Endothelial cell of umbilical vein (primary cell): ENCODE data around the gene STRN3. TPM values are rescaled to one million over a fixed set of nuclear protein-coding genes. Genes with fewer than 3 reads are reported as not detected.
"Not testable (repeated sequence)": the region's sequence is repeated elsewhere in the genome, so short reads cannot be mapped to it uniquely, and the experiment has no call there.

Source experiments
- BruUV-seq: library from RNA; stranded (reverse); fragments of 400-500 nt; replicated peaks from 2 replicates; lab custom pipeline; 2021; lab: Mats Ljungman, UMichigan
- CTCF ChIA-PET: fragments of 300-600, 350-600 bp; sonication (Branson Sonifier 250); formaldehyde crosslinking; loops from one replicate; lab custom pipeline; 2021; ENCODE audit warnings: antibody characterized with exemption, inconsistent platforms; lab: Charles Lee
- POLR2A ChIA-PET: fragments of 300-600, 350-600 bp; sonication (Branson Sonifier 250); formaldehyde crosslinking; loops from one replicate; lab custom pipeline; 2021; ENCODE audit warnings: antibody characterized with exemption, inconsistent platforms; lab: Charles Lee
- DNase-seq: peaks from one replicate; pipeline ENCODE4 v3.0.0-alpha.2; 2011; ENCODE audit warnings: low read depth, low spot score
- FAIRE-seq: peaks from 2 replicates; lab custom pipeline; 2011; peaks lifted over from hg19 to GRCh38; lab: Jason Lieb, UNC
- H2AFZ ChIP-seq: 2 replicates; pipeline ENCODE4 v1.6.0; 2012; ENCODE audit warnings: low read depth, low read length, control low read depth, inconsistent platforms
- H3K27ac ChIP-seq: 2 replicates; pipeline ENCODE4 v1.5.1; 2011; ENCODE audit warnings: low read depth, mild to moderate bottlenecking, control low read depth, low read length, moderate library complexity; ENCODE audit not compliant: insufficient read depth
- H3K27me3 ChIP-seq, 2 experiments: 2 replicates each; pipeline versions ENCODE4 v1.6.0 to v1.6.1; 2011; ENCODE audit warnings: low read length in 2 of 2, mixed read lengths in 1 of 2; ENCODE audit not compliant: control insufficient read depth in 2 of 2, insufficient read depth in 2 of 2
- H3K36me3 ChIP-seq, 2 experiments: 2 replicates in 1 of 2; 3 replicates in 1 of 2; pipeline ENCODE4 v1.5.1; 2011; ENCODE audit warnings: low read length in 2 of 2, mild to moderate bottlenecking in 1 of 2, moderate library complexity in 1 of 2; ENCODE audit not compliant: control insufficient read depth in 2 of 2, insufficient read depth in 2 of 2; ENCODE audit errors: extremely low read depth in 1 of 2
- H3K4me1 ChIP-seq: 3 replicates; pipeline ENCODE4 v1.5.1; 2011; ENCODE audit warnings: mild to moderate bottlenecking, low read length; ENCODE audit not compliant: control insufficient read depth, insufficient read depth; ENCODE audit errors: extremely low read depth
- H3K4me2 ChIP-seq: 2 replicates; pipeline ENCODE4 v1.6.1; 2011; ENCODE audit warnings: low read length, control low read depth, mixed read lengths; ENCODE audit not compliant: insufficient read depth
- H3K4me3 ChIP-seq, 3 experiments: fragments of 200-600 bp in 1 of 3; sonication (generic), shearing (Covaris generic) in 1 of 3; replicated peaks in 1 of 3; 2 replicates each; pipeline ENCODE4 v1.5.1; 2011 to 2016; ENCODE audit warnings: control low read depth in 3 of 3, low read length in 3 of 3, mild to moderate bottlenecking in 2 of 3, inconsistent platforms in 1 of 3, low read depth in 1 of 3, moderate library complexity in 1 of 3; ENCODE audit not compliant: insufficient read depth in 1 of 3
- H3K79me2 ChIP-seq: 2 replicates; pipeline ENCODE4 v1.6.0; 2012; ENCODE audit warnings: low read length, inconsistent platforms; ENCODE audit not compliant: control insufficient read depth, insufficient read depth
- H3K9ac ChIP-seq: replicated peaks from 2 replicates; pipeline ENCODE3; 2011; ENCODE audit warnings: low read length, control low read depth; ENCODE audit not compliant: insufficient read depth; ENCODE audit errors: extremely low read depth
- H3K9me1 ChIP-seq: replicated peaks from 3 replicates; pipeline ENCODE4 v1.6.0; 2011; ENCODE audit warnings: mild to moderate bottlenecking, low read length; ENCODE audit not compliant: control insufficient read depth, insufficient read depth; ENCODE audit errors: extremely low read depth
- H3K9me3 ChIP-seq: replicated peaks from 2 replicates; pipeline ENCODE4 v1.5.1; 2012; ENCODE audit warnings: low read length, inconsistent platforms; ENCODE audit not compliant: control insufficient read depth, insufficient read depth
- H4K20me1 ChIP-seq: replicated peaks from 2 replicates; pipeline ENCODE3; 2011; ENCODE audit warnings: mild to moderate bottlenecking, low read length; ENCODE audit not compliant: control insufficient read depth, insufficient read depth; ENCODE audit errors: extremely low read depth
- CTCF ChIP-seq, 2 donors: IDR thresholded peaks; 1 replicate in 1 of 2; 2 replicates in 1 of 2; pipeline ENCODE4 v1.5.1; 2011; ENCODE audit warnings: low read length in 2 of 2, mild to moderate bottlenecking in 2 of 2, moderate library complexity in 2 of 2, control low read depth in 1 of 2, inconsistent platforms in 1 of 2, low read depth in 1 of 2; ENCODE audit not compliant: insufficient read depth in 1 of 2; ENCODE audit errors: extremely low read depth in 1 of 2
- EZH2 ChIP-seq: IDR thresholded peaks from 2 replicates; pipeline ENCODE4 v1.6.1; 2012; ENCODE audit warnings: borderline replicate concordance, low read depth, mild to moderate bottlenecking, moderate library complexity, low read length, inconsistent platforms; ENCODE audit not compliant: severe bottlenecking
- FOS ChIP-seq: IDR thresholded peaks from 2 replicates; pipeline ENCODE4 v1.6.1; 2011; ENCODE audit warnings: mild to moderate bottlenecking, low read length, moderate library complexity, borderline replicate concordance; ENCODE audit not compliant: insufficient read depth
- GATA2 ChIP-seq: IDR thresholded peaks from 2 replicates; pipeline ENCODE4 v1.7.0; 2011; ENCODE audit warnings: low read depth, mild to moderate bottlenecking, moderate library complexity, mixed read lengths, low read length; ENCODE audit not compliant: insufficient read length, insufficient read depth
- JUN ChIP-seq: IDR thresholded peaks from 2 replicates; pipeline ENCODE4 v1.6.1; 2011; ENCODE audit warnings: borderline replicate concordance, low read depth; ENCODE audit not compliant: insufficient read length, insufficient read depth
- MAX ChIP-seq: IDR thresholded peaks from 2 replicates; pipeline ENCODE4 v1.6.1; 2011; ENCODE audit not compliant: insufficient read depth, insufficient read length
- MYC ChIP-seq: IDR thresholded peaks from one replicate; pipeline ENCODE4 v1.6.1; 2011; ENCODE audit warnings: mild to moderate bottlenecking, low read depth, low read length
- POLR2A ChIP-seq: IDR thresholded peaks from 2 replicates; pipeline ENCODE4 v1.6.1; 2012; ENCODE audit warnings: low read depth, mild to moderate bottlenecking, control low read depth, low read length
- POLR2AphosphoS5 ChIP-seq: IDR thresholded peaks from 2 replicates; pipeline ENCODE4 v1.6.1; 2012; ENCODE audit warnings: low read depth, mild to moderate bottlenecking, control low read depth, low read length, moderate library complexity; ENCODE audit not compliant: insufficient read depth
- dilution Hi-C: fragments of 300-500 bp; cut with MboI; formaldehyde crosslinking; loops from one replicate; pipeline ENCODE4 v1.15.0; 2019; ENCODE audit warnings: low sequenced_read_pairs; ENCODE audit not compliant: extremely low pct_ligation_motif_present
- intact Hi-C: fragments of 100-400 bp; cut with micrococcal nuclease; formaldehyde crosslinking; loops from one replicate; pipeline ENCODE4 v1.10.0; 2022
- polyA plus RNA-seq, 4 experiments: library from polyadenylated mRNA; depleted of rRNA in 3 of 4; stranded (reverse) in 3 of 4; unstranded in 1 of 4; fragments of >200 nt; gene quantifications; 2 replicates each; pipeline versions ENCODE4 v1.2.1 to v1.2.3, GENCODE V29; 2011 to 2012; ENCODE audit warnings: missing spikeins in 1 of 4
- total RNA-seq: library from RNA; stranded (reverse); gene quantifications from 2 replicates; pipeline ENCODE4 v1.2.3, GENCODE V29; 2021

The STRN3 gene
- total and polyA plus RNA-seq, 2 donors (not counting 3 experiments of a cell fraction or from before 2014, with no cell fraction given) = 8.4 to 35.1 TPM

- no TSS peak for BruUV-seq
- Histone ChIP-seq H3K4me2 (no peak overlapping the region), H3K36me3 (peaks cover 0 to under 1% of the 10 kb centered on the region in 2 experiments), H3K9me3 (no peaks in the 10 kb centered on the region), H4K20me1 (peaks cover 6% of the 10 kb centered on the region), H2AFZ (no peak overlapping the region), H3K27ac (no peak overlapping the region), H3K9ac (no peak overlapping the region), H3K4me3 (no peak overlapping the region), H3K9me1 (no peaks in the 10 kb centered on the region), H3K27me3 (no peaks in the 10 kb centered on the region), H3K79me2 (peaks cover 86% of the 10 kb centered on the region), H3K4me1 (peaks cover 3% of the 10 kb centered on the region)
- no peak for TF ChIP-seq POLR2AphosphoS5
- no peak for TF ChIP-seq FOS
- no peak for TF ChIP-seq MYC
- no peak for TF ChIP-seq JUN
- no peak for TF ChIP-seq EZH2
- no peak for TF ChIP-seq GATA2
- TF ChIP-seq MAX = no peak
- no peak for TF ChIP-seq CTCF (IDR thresholded peaks at IDR 0.05; ENCODE audit: extremely low read depth in 1 of 2, insufficient read depth in 1 of 2, low read depth in 1 of 2, low read length in 2 of 2)
- no peak for TF ChIP-seq POLR2A
- DNase-seq (no peak), FAIRE-seq (no peak)
- POLR2A ChIA-PET = no interaction called here
- dilution Hi-C loops = no loop called here
- intact Hi-C loops = no loop called here
- CTCF ChIA-PET = interaction anchor here (1.3 kb wide), 1 partner anchor 32 kb away, joined by 4 read pairs; no protein-coding TSS in a partner anchor
These were observed 54.6 kb downstream of the STRN3 start for GRCh38 chr14:30971586-30971985.

- H3K9ac ChIP-seq, H3K27ac ChIP-seq, H3K9me1 ChIP-seq, dilution Hi-C loops, H3K36me3 ChIP-seq, BruUV-seq, H3K4me3 ChIP-seq, H2AFZ ChIP-seq, H3K27me3 ChIP-seq, intact Hi-C loops, POLR2A ChIA-PET, DNase-seq, H4K20me1 ChIP-seq, FAIRE-seq, H3K4me1 ChIP-seq, H3K9me3 ChIP-seq, H3K4me2 ChIP-seq: not testable (repeated sequence)
- CTCF ChIA-PET = interaction anchor here (1.3 kb wide), 1 partner anchor 12 kb away, joined by 3 read pairs; no protein-coding TSS in a partner anchor
- H3K79me2 ChIP-seq = peaks cover 86% of the 10 kb centered on the region
These were observed 56.4 kb downstream of the STRN3 start for GRCh38 chr14:30969796-30970195.
